Renal pelvis (tissue), 4 donors: ENCODE data around the gene INO80. TPM values are rescaled to one million over a fixed set of nuclear protein-coding genes. Genes with fewer than 3 reads are reported as not detected.
A peak's percentile ranks its signal among the peaks of the same experiment; 100 is the strongest.

Source experiments
- DNase-seq: peaks from one replicate; pipeline ENCODE4 v3.0.0-alpha.2; 2013
- polyA plus RNA-seq, 3 donors: library from polyadenylated mRNA; unstranded; fragments of 120-200 nt; gene quantifications; one replicate each; pipeline ENCODE4 v1.2.1, GENCODE V29; 2013; ENCODE audit not compliant: insufficient read length in 3 of 3

The INO80 gene
- polyA plus RNA-seq, 3 donors = 23.1 to 25.7 (median 25.7) TPM

- no peak for DNase-seq
Measured at GRCh38 chr15:41047474-41047873, 68.6 kb downstream of the INO80 start.

GRCh38 chr15:41043276-41043951 lies 72.7 kb downstream of the INO80 start:
- peak; percentile 10 for DNase-seq

- no peak for DNase-seq
Measured at GRCh38 chr15:41042851-41043250, 73.2 kb downstream of the INO80 start.

- no peak for DNase-seq
Measured at GRCh38 chr15:41039121-41039520, 77.0 kb downstream of the INO80 start.

- DNase-seq = no peak
Measured at GRCh38 chr15:41032079-41032328, 84.1 kb downstream of the INO80 start.

GRCh38 chr15:41031232-41032078 lies 84.6 kb downstream of the INO80 start:
- DNase-seq = no peak

- no peak for DNase-seq
Measured at GRCh38 chr15:41028853-41029252, 87.2 kb downstream of the INO80 start.

DNA sequence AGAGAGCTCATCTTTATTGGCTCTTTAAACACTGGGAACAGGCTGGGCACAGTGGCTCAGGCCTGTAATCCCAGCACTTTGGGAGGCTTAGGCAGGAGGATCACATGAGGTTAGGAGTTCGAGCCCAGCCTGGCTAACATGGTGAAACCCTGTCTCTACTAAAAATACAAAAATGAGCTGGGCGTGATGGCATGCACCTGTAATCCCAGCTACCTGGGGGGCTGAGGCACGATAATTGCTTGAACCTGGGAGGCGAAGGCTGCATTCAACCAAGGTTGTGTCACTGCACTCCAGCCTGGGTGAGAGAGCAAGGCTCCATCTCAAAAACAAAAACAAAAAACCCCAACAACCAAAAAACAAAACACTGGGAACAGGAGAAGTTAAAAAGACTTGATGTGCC lies 90.7 kb downstream of the INO80 start:
- DNase-seq = no peak

- no peak for DNase-seq
Measured at GRCh38 chr15:41024885-41025284, 91.2 kb downstream of the INO80 start.

DNA sequence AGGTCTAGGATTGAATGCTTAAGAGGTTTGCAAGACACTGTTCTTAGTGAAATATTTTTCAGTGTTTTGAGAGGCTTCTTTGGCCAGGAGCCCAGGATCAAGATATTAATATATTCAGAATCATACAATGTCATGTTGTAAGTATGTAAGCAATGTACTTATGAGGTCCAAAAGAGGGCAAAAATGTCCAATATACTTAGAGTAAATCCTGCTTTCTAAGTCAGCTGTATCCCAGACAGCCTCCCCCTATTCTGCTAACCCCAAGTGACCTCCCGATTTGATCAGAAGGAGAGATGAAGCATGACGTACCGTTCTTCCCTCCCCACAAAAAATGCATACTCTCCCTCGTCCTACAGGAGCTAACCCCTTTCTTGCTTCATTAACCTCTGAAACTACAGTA lies 91.9 kb downstream of the INO80 start:
- no peak for DNase-seq

- peak; percentile 53 for DNase-seq
Measured at GRCh38 chr15:41022487-41023090, 93.5 kb downstream of the INO80 start.

- no peak for DNase-seq
Measured at GRCh38 chr15:41020829-41021228, 95.3 kb downstream of the INO80 start.

DNA sequence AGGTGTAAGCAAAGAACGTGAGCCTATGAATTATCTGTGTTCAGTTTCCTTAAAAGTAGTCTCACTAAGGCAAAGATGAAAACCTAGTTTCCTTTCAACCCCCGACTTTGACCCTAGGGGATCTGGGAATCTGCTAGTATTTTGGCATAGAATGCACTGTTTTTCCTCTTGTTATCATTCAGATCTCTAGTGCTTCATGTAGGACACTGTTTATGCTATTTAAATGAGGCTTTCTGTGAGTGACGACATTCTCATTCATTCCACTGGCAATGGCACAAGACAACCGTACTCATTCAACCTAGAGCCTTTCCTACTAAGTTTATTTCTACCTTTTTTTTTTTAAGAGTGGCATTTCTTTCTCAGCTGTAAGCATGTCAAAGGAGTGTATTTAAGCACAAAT lies 95.8 kb downstream of the INO80 start:
- DNase-seq = no peak

- no peak for DNase-seq
Measured at GRCh38 chr15:41019174-41019573, 96.9 kb downstream of the INO80 start.

GRCh38 chr15:41018534-41018933 lies 97.5 kb downstream of the INO80 start:
- no peak for DNase-seq

DNA sequence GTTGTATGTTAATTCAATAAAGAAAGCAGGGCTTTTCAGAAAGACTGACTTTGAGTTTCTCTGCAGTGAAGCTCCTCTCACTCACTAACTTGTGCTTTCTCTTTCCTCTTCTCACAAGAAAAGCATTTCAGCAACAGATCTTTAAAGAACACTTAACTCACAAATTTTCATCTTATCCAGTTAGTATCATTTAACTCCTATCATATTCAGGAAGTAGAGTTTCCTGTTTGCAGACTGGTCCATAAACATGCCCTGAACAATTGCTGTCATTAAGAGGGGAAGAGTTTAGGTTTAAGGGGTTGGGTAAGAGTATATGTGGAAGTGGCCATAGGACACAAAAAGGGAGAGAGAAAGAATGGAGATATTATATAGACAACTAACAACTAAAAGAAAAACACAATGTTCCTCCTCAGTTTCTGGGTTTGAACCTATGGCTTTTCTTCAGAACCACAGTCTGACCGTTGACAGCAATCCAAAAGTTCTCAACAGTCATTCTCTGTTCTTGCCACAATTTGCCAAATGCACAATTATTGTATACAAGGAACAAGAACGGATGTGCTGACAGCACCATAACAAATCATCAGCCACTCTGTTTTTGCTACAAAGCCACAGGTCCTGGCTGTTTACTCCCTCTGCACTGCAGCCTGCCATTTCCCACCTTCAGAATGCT lies 98.9 kb downstream of the INO80 start:
- no peak for DNase-seq

GRCh38 chr15:41013691-41014414 lies 102.2 kb downstream of the INO80 start:
- DNase-seq = no peak

- no peak for DNase-seq
Measured at GRCh38 chr15:41011055-41011815, 104.8 kb downstream of the INO80 start.

GRCh38 chr15:41010345-41010744 lies 105.7 kb downstream of the INO80 start:
- no peak for DNase-seq

DNA sequence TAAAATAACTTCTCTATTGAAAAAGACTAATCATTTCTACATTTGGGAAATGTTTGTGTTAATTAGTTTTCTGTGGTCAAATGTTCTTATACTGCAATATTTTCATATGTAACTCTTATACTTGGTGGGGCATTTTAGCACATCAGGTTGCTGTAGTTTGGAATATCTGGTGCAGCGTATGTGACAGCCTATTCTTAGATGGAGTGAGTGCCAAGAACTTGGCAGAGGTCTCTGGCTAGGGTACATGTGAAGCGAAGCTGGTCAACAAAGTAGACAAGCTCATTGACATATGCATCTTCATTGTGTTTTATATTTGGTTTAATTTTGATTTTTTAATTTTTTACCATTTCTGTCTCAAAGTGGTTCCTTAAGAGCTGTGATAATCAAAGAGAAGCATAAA lies 109.6 kb downstream of the INO80 start:
- no peak for DNase-seq

- DNase-seq = no peak
Measured at GRCh38 chr15:41004490-41004889, 111.6 kb downstream of the INO80 start.
